ENCODE data around the gene NANOS2. TPM values are rescaled to one million over a fixed set of nuclear protein-coding genes. Genes with fewer than 3 reads are reported as not detected.
A peak's percentile ranks its signal among the peaks of the same experiment; 100 is the strongest.

NANOS2 gene
- polyA plus RNA-seq, 3 donors: not detected

DNA sequence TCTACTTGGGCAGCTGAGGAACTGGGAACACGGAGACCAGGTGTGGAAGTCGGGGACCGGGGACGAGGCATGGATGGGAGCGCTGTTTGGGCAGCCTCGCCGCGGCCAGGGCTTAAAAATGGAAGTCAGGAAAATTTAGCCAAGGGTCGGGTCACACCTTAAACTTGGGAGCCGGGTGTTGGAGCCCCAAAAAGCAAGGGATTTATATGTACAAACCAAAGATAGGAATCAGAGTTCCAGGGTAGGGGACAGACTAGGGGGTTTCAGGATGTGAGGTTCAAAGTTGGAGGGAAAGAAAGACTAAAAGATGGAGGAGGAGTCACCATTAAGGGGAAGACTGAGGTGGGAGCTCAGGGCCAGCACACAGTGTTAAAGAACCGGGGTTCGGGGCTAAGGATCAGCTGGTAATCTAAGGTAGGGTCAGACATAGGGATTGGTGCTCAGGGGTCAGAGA, 49.9 kb downstream of the NANOS2 start:
- peaks cover 30% of the 10 kb centered on the region for H3K4me1 Mint-ChIP-seq
- no peak for DNase-seq
- no peak overlapping the region for H3K27ac Mint-ChIP-seq
- TF ChIP-seq, protein P1, sequence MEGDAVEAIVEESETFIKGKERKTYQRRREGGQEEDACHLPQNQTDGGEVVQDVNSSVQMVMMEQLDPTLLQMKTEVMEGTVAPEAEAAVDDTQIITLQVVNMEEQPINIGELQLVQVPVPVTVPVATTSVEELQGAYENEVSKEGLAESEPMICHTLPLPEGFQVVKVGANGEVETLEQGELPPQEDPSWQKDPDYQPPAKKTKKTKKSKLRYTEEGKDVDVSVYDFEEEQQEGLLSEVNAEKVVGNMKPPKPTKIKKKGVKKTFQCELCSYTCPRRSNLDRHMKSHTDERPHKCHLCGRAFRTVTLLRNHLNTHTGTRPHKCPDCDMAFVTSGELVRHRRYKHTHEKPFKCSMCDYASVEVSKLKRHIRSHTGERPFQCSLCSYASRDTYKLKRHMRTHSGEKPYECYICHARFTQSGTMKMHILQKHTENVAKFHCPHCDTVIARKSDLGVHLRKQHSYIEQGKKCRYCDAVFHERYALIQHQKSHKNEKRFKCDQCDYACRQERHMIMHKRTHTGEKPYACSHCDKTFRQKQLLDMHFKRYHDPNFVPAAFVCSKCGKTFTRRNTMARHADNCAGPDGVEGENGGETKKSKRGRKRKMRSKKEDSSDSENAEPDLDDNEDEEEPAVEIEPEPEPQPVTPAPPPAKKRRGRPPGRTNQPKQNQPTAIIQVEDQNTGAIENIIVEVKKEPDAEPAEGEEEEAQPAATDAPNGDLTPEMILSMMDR (IDR thresholded peaks at IDR 0.05): no peak
- Histone ChIP-seq H3K9ac (ENCODE audit: insufficient read depth, low read length, poor library complexity, severe bottlenecking) (no peak overlapping the region), H4K20me1 (ENCODE audit: insufficient read depth, low read length) (peaks cover 19% of the 10 kb centered on the region), H3K27me3 (ENCODE audit: control insufficient read depth in 2 of 2, insufficient read depth in 2 of 2, low read length in 2 of 2) (peaks cover 21 to 38% of the 10 kb centered on the region in 2 donors), H3K4me3 (replicated peaks in 1 of 3; ENCODE audit: low read depth in 2 of 3, low read length in 3 of 3) (peak overlapping the region in 1 of 3 experiments; percentile 80), H3K9me3 (replicated peaks in 1 of 2; ENCODE audit: control insufficient read depth in 1 of 2, insufficient read depth in 1 of 2, low read length in 2 of 2) (peaks cover 0 to 8% of the 10 kb centered on the region in 2 donors), H3K27ac (ENCODE audit: low read depth in 1 of 2, low read length in 2 of 2) (no peak overlapping the region), H2AFZ (ENCODE audit: insufficient read depth, low read depth, low read length, poor library complexity, severe bottlenecking) (peak overlapping the region; percentile 24), H3K4me1 (ENCODE audit: control insufficient read depth in 1 of 2, insufficient read depth in 2 of 2, low read length in 2 of 2) (peaks cover 27 to 37% of the 10 kb centered on the region in 2 donors), H3K36me3 (replicated peaks in 1 of 2; ENCODE audit: control insufficient read depth in 1 of 2, insufficient read depth in 2 of 2, low read length in 2 of 2) (peaks cover 2 to 4% of the 10 kb centered on the region in 2 donors), H3K4me2 (replicated peaks; ENCODE audit: extremely low read depth, low read length, poor library complexity, severe bottlenecking) (no peak overlapping the region), H3K79me2 (ENCODE audit: insufficient read depth, low read length) (peaks cover 31% of the 10 kb centered on the region)
- intact Hi-C loops (cut with micrococcal nuclease): loop anchor here (5.0 to 10.0 kb wide), 4 partner anchors 38 to 990 kb away; partner anchors contain the start of genes AP2S1 (in 1 of the 2), FBXO46 (in 1 of the 2), MEIOSIN (in 1 of the 2) and MYPOP (in 1 of the 2)
- peaks cover 37 to 56% (median 50%) of the 10 kb centered on the region in 3 donors for H3K27me3 Mint-ChIP-seq (ENCODE audit: low read depth in 3 of 3)
- peaks cover 12 to 14% of the 10 kb centered on the region in 2 donors for H3K36me3 Mint-ChIP-seq
- H3K9me3 Mint-ChIP-seq: peaks cover 0 to 20% (median 10%) of the 10 kb centered on the region in 7 donors
- peak overlapping the region; percentile 43 to 87 for H3K4me3 Mint-ChIP-seq
- WGBS (ENCODE audit: insufficient coverage): 51% methylated on average over 12 of the region's 12 CpGs

DNA sequence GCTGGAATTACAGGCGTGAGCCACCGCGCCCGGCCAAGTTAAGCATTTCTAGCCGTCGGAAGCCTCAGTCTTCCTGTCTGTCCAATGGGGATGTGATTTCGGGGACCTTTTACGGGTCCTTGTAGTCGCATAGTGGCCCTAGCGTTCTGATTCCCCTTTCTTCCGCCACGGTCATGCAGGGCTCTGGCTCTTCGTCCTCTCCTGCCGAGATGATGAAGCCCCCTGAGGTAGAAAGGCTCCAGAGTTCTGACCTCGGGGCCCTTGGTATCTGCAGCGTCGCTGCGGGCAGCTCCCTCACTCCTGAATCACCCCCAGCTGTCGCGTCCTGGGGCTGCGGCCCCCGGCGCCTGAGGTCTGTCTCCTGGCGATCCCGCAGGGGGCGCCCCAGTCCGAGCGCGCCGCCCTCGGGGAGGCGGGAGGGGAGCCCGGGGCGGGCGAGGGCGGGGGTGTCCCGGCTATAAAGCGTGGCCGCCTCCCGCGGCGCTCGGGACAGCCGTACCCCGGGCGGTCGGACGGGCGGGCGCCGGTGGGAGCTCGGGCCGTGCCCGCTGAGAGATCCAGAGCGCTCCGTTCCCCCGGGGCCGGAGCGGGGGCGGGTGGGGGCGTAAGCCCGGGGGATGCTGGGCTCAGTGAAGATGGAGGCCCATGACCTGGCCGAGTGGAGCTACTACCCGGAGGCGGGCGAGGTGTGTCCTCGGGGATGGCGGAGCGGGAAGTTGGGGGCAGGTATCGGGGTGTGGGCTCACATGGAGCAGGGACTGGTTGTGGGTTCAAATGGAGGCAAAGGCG, 50.5 kb downstream of the NANOS2 start, which contains the start of gene FOXA3:
Gene FOXA3, plus strand, starts transcription at position 487 of the 789 bp plus-strand sequence. Its CDS starts 131 bp downstream, at position 618.
- Histone ChIP-seq H3K4me2 (replicated peaks; ENCODE audit: extremely low read depth, low read length, poor library complexity, severe bottlenecking) (peak within 1 kb of the TSS; percentile 78), H3K27me3 (ENCODE audit: control insufficient read depth in 2 of 2, insufficient read depth in 2 of 2, low read length in 2 of 2) (peaks cover 21 to 38% of the 10 kb centered on the region in 2 donors), H3K4me3 (replicated peaks in 1 of 3; ENCODE audit: low read depth in 2 of 3, low read length in 3 of 3) (peak within 1 kb of the TSS; percentile 6 to 80 (median 42)), H3K36me3 (replicated peaks in 1 of 2; ENCODE audit: control insufficient read depth in 1 of 2, insufficient read depth in 2 of 2, low read length in 2 of 2) (peaks cover 8 to 11% of the 10 kb centered on the region in 2 donors), H3K9ac (ENCODE audit: insufficient read depth, low read length, poor library complexity, severe bottlenecking) (peak within 1 kb of the TSS; percentile 90), H3K9me3 (replicated peaks in 1 of 2; ENCODE audit: control insufficient read depth in 1 of 2, insufficient read depth in 1 of 2, low read length in 2 of 2) (peaks cover 0 to 8% of the 10 kb centered on the region in 2 donors), H2AFZ (ENCODE audit: insufficient read depth, low read depth, low read length, poor library complexity, severe bottlenecking) (peak within 1 kb of the TSS; percentile 87), H3K27ac (ENCODE audit: low read depth in 1 of 2, low read length in 2 of 2) (no peak within 1 kb of the TSS), H3K4me1 (ENCODE audit: control insufficient read depth in 1 of 2, insufficient read depth in 2 of 2, low read length in 2 of 2) (peaks cover 27 to 37% of the 10 kb centered on the region in 2 donors), H4K20me1 (ENCODE audit: insufficient read depth, low read length) (peaks cover 25% of the 10 kb centered on the region), H3K79me2 (ENCODE audit: insufficient read depth, low read length) (peaks cover 37% of the 10 kb centered on the region)
- DNase-seq: peak; percentile 29 to 68 (median 45)
- peak within 1 kb of the TSS; percentile 88 to 92 for H3K4me3 Mint-ChIP-seq
- WGBS (ENCODE audit: insufficient coverage): 2% methylated on average over 71 of the region's 71 CpGs
- intact Hi-C loops (cut with micrococcal nuclease): loop anchor here (1.0 to 10.0 kb wide), 6 partner anchors 22 to 991 kb away; partner anchors contain the start of genes IRF2BP1 (in 2 of the 2), AP2S1 (in 1 of the 2), CCDC61 (in 1 of the 2) and FBXO46 (in 1 of the 2)
- peaks cover 18 to 20% of the 10 kb centered on the region in 2 donors for H3K36me3 Mint-ChIP-seq
- H3K9me3 Mint-ChIP-seq: peaks cover 0 to 20% (median 10%) of the 10 kb centered on the region in 7 donors
- peaks cover 37 to 55% (median 50%) of the 10 kb centered on the region in 3 donors for H3K27me3 Mint-ChIP-seq (ENCODE audit: low read depth in 3 of 3)
- H3K4me1 Mint-ChIP-seq: peaks cover 30% of the 10 kb centered on the region
- H3K27ac Mint-ChIP-seq: peak within 1 kb of the TSS in 5 of 7 donors; percentile 33 to 97 (median 97)
- TF ChIP-seq, protein P1 (IDR thresholded peaks at IDR 0.05): peak; percentile 82
